Transverse colon (tissue), 4 donors: ENCODE results near the gene CNTRL. TPM values are rescaled to one million over a fixed set of nuclear protein-coding genes. Genes with fewer than 3 reads are reported as not detected.
"Not testable (repeated sequence)": the region's sequence is repeated elsewhere in the genome, so short reads cannot be mapped to it uniquely, and the experiment has no call there.

Source experiments
- DNase-seq: peaks from one replicate; pipeline ENCODE4 v3.0.0-alpha.2; 2019
- H3K27ac ChIP-seq, 4 donors: fragments of 200-600 bp; sonication (generic); 2 replicates each; pipeline ENCODE4 v1.5.1; 2016 to 2018; ENCODE audit warnings: inconsistent platforms in 4 of 4
- H3K27me3 ChIP-seq: fragments of 200-600 bp; sonication (generic); 2 replicates; pipeline ENCODE4 v1.5.1; 2017; ENCODE audit warnings: inconsistent platforms
- H3K36me3 ChIP-seq, 4 donors: fragments of 200-600 bp; sonication (generic); 2 replicates each; pipeline ENCODE4 v1.5.1; 2017 to 2019; ENCODE audit warnings: inconsistent platforms in 4 of 4
- H3K4me1 ChIP-seq, 4 donors: fragments of 200-600 bp; sonication (generic); 2 replicates each; pipeline ENCODE4 v1.5.1; 2017 to 2020; ENCODE audit warnings: inconsistent platforms in 4 of 4
- H3K4me3 ChIP-seq, 4 donors: fragments of 200-600 bp; sonication (generic); 1 replicate in 1 of 4; 2 replicates in 3 of 4; pipeline versions ENCODE4 v1.5.1 to v1.6.1; 2017 to 2019; ENCODE audit warnings: inconsistent platforms in 4 of 4
- H3K9me3 ChIP-seq, 2 donors: fragments of 200-600 bp; sonication (generic); 2 replicates each; pipeline ENCODE4 v1.5.1; 2017 to 2019; ENCODE audit warnings: inconsistent platforms in 2 of 2
- EP300 ChIP-seq: sonication (generic); formaldehyde crosslinking; IDR thresholded peaks from one replicate; pipeline ENCODE4 v1.6.1; 2017; ENCODE audit warnings: antibody characterized with exemption, low read depth
- POLR2A ChIP-seq: fragments of 450-650 bp; IDR thresholded peaks from one replicate; pipeline ENCODE4 v1.6.1; 2016; ENCODE audit warnings: antibody characterized with exemption, mild to moderate bottlenecking, moderate library complexity
- POLR2AphosphoS5 ChIP-seq, 3 donors: sonication (generic); formaldehyde crosslinking; IDR thresholded peaks; one replicate each; pipeline ENCODE4 v1.6.1; 2016; ENCODE audit warnings: antibody characterized with exemption in 3 of 3
- WGBS, 2 donors: methylation state at CpG; one replicate each; pipeline ENCODE4 v1.1.5; 2018; ENCODE audit warnings: low coverage in 1 of 2; 5-methylcytosine and 5-hydroxymethylcytosine counted together
- in situ Hi-C, 4 donors: fragments of 200-750 bp; cut with MboI; loops; one replicate each; pipeline versions ENCODE4 v1.15.0 to v1.15.1; 2017; ENCODE audit warnings: low sequenced_read_pairs in 3 of 4, low pct_ligation_motif_present in 1 of 4, low pct_unique_long_range_greater_than_20kb in 1 of 4
- intact Hi-C: fragments of 100-400 bp; cut with DNase I; formaldehyde crosslinking; loops from one replicate; pipeline ENCODE4 v1.15.1; 2023; ENCODE audit warnings: low total_unique reads
- total RNA-seq, 4 donors: library from RNA; depleted of rRNA; stranded (reverse); fragments of >200 nt; gene quantifications; one replicate each; pipeline ENCODE4 v1.1.0, GENCODE V29; 2016
- TF ChIP-seq, protein P1 (sequence below), 5 experiments: fragments of 200-600 bp in 3 of 5; fragments of 450-650 bp in 2 of 5; sonication (generic) in 3 of 5; IDR thresholded peaks; 1 replicate in 2 of 5; 2 replicates in 3 of 5; pipeline ENCODE4 v1.5.1; 2016 to 2017; ENCODE audit warnings: antibody characterized with exemption in 5 of 5, inconsistent platforms in 3 of 5, mild to moderate bottlenecking in 2 of 5, moderate library complexity in 1 of 5

The CNTRL gene
- total RNA-seq, 4 donors from 2014 or later, result 6.0 to 21.3 (median 11.2) TPM

- no peaks in the 10 kb centered on the region for H3K27me3 ChIP-seq
- H3K36me3 ChIP-seq, result no peaks in the 10 kb centered on the region
- H3K27ac ChIP-seq, result no peak overlapping the region
- H3K4me1 ChIP-seq, result no peaks in the 10 kb centered on the region
- in situ Hi-C loops (no loop called here), intact Hi-C loops (no loop called here)
- no peak for DNase-seq
- no peak overlapping the region for H3K4me3 ChIP-seq
- 50 to 57% methylated on average over 1 of the region's 1 CpG for WGBS, 2 donors
- no peaks in the 10 kb centered on the region for H3K9me3 ChIP-seq
- no peak for TF ChIP-seq POLR2AphosphoS5 (IDR thresholded peaks at IDR 0.05)
- TF ChIP-seq EP300, result no peak
- TF ChIP-seq POLR2A, result no peak
- TF ChIP-seq, protein P1, sequence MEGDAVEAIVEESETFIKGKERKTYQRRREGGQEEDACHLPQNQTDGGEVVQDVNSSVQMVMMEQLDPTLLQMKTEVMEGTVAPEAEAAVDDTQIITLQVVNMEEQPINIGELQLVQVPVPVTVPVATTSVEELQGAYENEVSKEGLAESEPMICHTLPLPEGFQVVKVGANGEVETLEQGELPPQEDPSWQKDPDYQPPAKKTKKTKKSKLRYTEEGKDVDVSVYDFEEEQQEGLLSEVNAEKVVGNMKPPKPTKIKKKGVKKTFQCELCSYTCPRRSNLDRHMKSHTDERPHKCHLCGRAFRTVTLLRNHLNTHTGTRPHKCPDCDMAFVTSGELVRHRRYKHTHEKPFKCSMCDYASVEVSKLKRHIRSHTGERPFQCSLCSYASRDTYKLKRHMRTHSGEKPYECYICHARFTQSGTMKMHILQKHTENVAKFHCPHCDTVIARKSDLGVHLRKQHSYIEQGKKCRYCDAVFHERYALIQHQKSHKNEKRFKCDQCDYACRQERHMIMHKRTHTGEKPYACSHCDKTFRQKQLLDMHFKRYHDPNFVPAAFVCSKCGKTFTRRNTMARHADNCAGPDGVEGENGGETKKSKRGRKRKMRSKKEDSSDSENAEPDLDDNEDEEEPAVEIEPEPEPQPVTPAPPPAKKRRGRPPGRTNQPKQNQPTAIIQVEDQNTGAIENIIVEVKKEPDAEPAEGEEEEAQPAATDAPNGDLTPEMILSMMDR (IDR thresholded peaks at IDR 0.05), result no peak
Measured at GRCh38 chr9:121029469-121029868, 45.3 kb upstream of the CNTRL start.

DNA sequence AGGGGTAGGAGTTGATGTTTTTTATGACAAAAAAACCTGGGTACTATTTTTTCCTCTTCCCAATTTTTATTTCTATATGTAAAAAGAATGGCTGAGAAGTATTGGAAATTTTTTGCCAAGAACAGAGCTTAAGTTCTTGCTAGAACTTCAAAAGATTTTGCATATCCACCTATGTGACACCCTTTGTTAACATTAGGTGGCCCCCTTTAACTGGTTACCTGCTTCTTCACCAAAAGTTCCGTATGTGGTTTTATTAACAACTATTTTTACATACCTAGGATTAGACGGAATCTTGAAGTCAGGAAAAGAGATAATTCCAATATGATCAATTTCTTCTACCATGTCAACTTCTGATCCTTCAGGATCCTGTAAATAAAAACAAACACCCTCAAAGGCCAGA, 40.2 kb upstream of the CNTRL start:
- Histone ChIP-seq H3K36me3 (peaks cover 0 to 4% (median 0%) of the 10 kb centered on the region in 4 donors), H3K4me1 (no peaks in the 10 kb centered on the region), H3K27ac (no peak overlapping the region), H3K27me3 (no peaks in the 10 kb centered on the region), H3K9me3 (no peaks in the 10 kb centered on the region), H3K4me3 (no peak overlapping the region)
- in situ Hi-C loops, result no loop called here
- DNase-seq, result no peak
- 88 to 94% methylated on average over 2 of the region's 2 CpGs for WGBS, 2 donors
- no peak for TF ChIP-seq EP300
- no peak for TF ChIP-seq POLR2AphosphoS5 (IDR thresholded peaks at IDR 0.05)
- TF ChIP-seq, protein P1 (IDR thresholded peaks at IDR 0.05), result no peak
- TF ChIP-seq POLR2A, result no peak
- intact Hi-C loops, result no loop called here

GRCh38 chr9:121035717-121036116, 39.0 kb upstream of the CNTRL start:
- H3K36me3 ChIP-seq, H3K9me3 ChIP-seq, DNase-seq, H3K27ac ChIP-seq, intact Hi-C loops, H3K4me3 ChIP-seq, H3K27me3 ChIP-seq, in situ Hi-C loops, H3K4me1 ChIP-seq: not testable (repeated sequence)

GRCh38 chr9:121038362-121038761, 36.4 kb upstream of the CNTRL start:
- H3K27ac ChIP-seq, result no peak overlapping the region
- H3K27me3 ChIP-seq, result no peaks in the 10 kb centered on the region
- H3K36me3 ChIP-seq, result peaks cover 0 to 4% (median 0%) of the 10 kb centered on the region in 4 donors
- H3K9me3 ChIP-seq, result no peaks in the 10 kb centered on the region
- in situ Hi-C loops (no loop called here), intact Hi-C loops (no loop called here)
- no peak overlapping the region for H3K4me3 ChIP-seq
- TF ChIP-seq, protein P1 (IDR thresholded peaks at IDR 0.05), result no peak
- DNase-seq, result no peak
- no peaks in the 10 kb centered on the region for H3K4me1 ChIP-seq
- 71 to 84% methylated on average over 2 of the region's 2 CpGs for WGBS, 2 donors

DNA sequence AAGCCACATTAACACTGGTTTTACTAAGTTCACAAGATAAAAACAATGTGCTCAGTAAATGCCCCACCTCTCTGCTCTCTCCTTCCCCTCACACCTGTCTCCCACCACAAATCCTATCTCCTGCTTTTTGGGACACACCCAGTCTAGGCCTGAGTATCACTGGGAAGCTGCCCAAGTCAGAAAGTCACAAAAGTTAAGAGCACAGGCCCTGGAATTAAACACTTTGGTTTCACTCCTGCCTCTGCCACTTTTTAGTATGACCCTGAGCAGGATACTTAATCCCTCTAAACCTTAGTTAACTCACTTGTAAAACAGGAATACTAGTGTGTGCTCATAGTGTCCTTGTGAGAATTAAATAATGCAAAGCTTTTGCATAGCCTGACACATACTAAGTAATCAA, 36.0 kb upstream of the CNTRL start:
- intact Hi-C loops, result no loop called here
- Histone ChIP-seq H3K4me1 (no peaks in the 10 kb centered on the region), H3K27ac (no peak overlapping the region), H3K9me3 (no peaks in the 10 kb centered on the region), H3K4me3 (no peak overlapping the region), H3K27me3 (no peaks in the 10 kb centered on the region), H3K36me3 (peaks cover 0 to 4% (median 0%) of the 10 kb centered on the region in 4 donors)
- TF ChIP-seq EP300 (no peak), POLR2AphosphoS5 (IDR thresholded peaks at IDR 0.05) (no peak), POLR2A (no peak)
- TF ChIP-seq, protein P1 (IDR thresholded peaks at IDR 0.05), result no peak
- in situ Hi-C loops, result no loop called here
- no peak for DNase-seq
